ENCODE results near the gene SPEM2. TPM values are rescaled to one million over a fixed set of nuclear protein-coding genes. Genes with fewer than 3 reads are reported as not detected.
A peak's percentile ranks its signal among the peaks of the same experiment; 100 is the strongest.

SPEM2 gene
- total RNA-seq, 1 experiment from 2014 or later = not detected

DNA sequence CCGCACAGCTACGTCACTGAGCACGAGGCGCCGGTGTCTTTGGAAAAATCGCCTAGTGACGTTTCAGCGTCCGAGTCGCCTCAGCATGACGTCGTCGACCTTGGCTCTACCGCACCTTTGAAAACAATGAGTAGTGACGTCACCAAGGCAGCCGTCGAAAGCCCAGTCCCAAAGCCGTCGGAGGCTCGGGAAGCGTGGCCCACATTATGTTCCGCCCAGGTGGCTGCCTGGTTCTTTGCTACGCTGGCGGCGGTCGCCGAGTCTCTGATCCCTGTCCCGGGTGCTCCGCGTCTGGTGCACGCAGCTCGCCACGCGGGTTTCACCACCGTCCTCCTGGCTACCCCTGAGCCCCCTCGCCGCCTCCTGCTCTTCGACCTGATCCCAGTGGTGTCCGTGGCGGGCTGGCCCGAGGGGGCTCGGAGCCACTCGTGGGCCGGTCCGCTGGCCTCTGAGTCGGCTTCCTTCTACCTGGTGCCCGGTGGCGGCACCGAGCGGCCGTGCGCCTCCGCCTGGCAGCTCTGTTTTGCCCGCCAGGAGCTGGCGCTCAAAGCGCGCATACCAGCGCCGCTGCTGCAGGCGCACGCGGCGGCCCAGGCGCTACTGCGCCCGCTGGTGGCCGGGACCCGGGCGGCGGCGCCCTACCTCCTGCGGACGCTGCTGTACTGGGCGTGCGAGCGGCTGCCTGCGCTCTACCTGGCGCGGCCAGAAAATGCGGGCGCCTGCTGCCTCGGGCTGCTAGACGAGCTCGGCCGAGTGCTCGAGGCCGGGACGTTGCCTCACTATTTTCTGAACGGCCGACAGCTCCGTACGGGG is 11.3 kb downstream of the SPEM2 start:
- in situ Hi-C loops (cut with HindIII; ENCODE audit: low pct_unique_long_range_greater_than_20kb, low sequenced_read_pairs) = no loop called here

DNA sequence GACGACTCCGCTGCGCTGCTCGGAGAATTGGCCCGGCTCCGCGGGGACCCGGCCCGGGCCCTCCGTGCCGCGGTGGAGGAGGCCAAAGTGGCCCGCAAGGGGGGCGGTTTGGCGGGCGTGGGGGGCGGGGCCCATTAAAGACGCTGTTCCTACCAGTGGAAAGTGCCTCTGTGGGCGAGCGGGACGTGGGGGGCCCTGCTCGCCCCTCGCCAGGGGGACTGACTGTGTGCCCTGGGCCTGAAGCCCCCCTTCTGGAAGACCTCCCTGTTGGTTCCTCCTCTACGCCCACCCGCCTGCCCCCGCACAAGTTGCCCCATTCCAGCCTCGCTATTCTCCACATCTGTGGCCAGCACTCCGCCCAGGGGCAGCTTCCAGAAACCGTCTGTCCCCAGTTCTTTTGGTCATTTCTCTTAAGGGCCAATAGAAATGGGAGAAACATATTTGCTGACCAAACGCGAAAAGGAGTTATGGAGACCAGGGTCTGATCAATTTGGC is 12.0 kb downstream of the SPEM2 start:
- no peak for DNase-seq (ENCODE audit: low read depth, low spot score)
- in situ Hi-C loops (cut with HindIII; ENCODE audit: low pct_unique_long_range_greater_than_20kb, low sequenced_read_pairs) = no loop called here

More for the DNA sequence above, 11.3 kb downstream of the SPEM2 start:
- peak; percentile 79 for DNase-seq (ENCODE audit: low read depth, low spot score)

- DNase-seq (ENCODE audit: low read depth, low spot score) = no peak
- in situ Hi-C loops (cut with HindIII; ENCODE audit: low pct_unique_long_range_greater_than_20kb, low sequenced_read_pairs) = no loop called here
Observed at GRCh38 chr17:7437950-7438614, 12.7 kb downstream of the SPEM2 start.

GRCh38 chr17:7438656-7439460 is 13.4 kb downstream of the SPEM2 start:
- no peak for DNase-seq (ENCODE audit: low read depth, low spot score)

DNA sequence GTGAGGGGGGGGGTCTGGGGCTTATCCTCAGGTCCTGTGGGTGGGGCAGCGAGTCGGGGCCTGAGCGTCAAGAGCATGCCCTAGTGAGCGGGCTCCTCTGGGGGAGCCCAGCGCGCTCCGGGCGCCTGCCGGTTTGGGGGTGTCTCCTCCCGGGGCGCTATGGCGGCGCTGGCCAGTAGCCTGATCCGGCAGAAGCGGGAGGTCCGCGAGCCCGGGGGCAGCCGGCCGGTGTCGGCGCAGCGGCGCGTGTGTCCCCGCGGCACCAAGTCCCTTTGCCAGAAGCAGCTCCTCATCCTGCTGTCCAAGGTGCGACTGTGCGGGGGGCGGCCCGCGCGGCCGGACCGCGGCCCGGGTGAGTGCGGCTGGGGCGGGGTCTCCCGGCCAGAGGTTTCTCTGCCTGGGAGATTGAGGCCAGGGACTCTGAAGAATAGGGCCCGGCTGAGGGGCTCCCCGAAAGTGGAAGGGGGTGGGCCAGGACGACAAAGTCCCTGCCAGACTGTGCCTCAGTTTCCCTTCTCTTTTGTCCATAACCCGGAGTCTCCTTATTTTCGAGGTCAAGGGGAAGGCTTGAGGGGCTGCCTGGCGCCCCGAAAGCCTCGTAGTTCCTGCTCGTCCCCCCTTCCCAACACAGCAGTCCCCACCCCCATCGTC is 14.2 kb downstream of the SPEM2 start, which contains the start of gene FGF11:
Gene FGF11, plus strand, starts transcription at position 51 of the 651 bp plus-strand sequence. Its CDS starts 109 bp downstream, at position 160.
- in situ Hi-C loops (cut with HindIII; ENCODE audit: low pct_unique_long_range_greater_than_20kb, low sequenced_read_pairs) = no loop called here
- DNase-seq (ENCODE audit: low read depth, low spot score) = no peak

More at GRCh38 chr17:7438656-7439460, 13.4 kb downstream of the SPEM2 start:
- in situ Hi-C loops (cut with HindIII; ENCODE audit: low pct_unique_long_range_greater_than_20kb, low sequenced_read_pairs) = no loop called here

GRCh38 chr17:7440113-7440833 is 14.9 kb downstream of the SPEM2 start:
- in situ Hi-C loops (cut with HindIII; ENCODE audit: low pct_unique_long_range_greater_than_20kb, low sequenced_read_pairs) = no loop called here
- no peak for DNase-seq (ENCODE audit: low read depth, low spot score)

- no peak for DNase-seq (ENCODE audit: low read depth, low spot score)
- in situ Hi-C loops (cut with HindIII; ENCODE audit: low pct_unique_long_range_greater_than_20kb, low sequenced_read_pairs) = no loop called here
Observed at GRCh38 chr17:7440834-7441195, 15.4 kb downstream of the SPEM2 start.

GRCh38 chr17:7441266-7441665 is 15.8 kb downstream of the SPEM2 start:
- no peak for DNase-seq (ENCODE audit: low read depth, low spot score)
- in situ Hi-C loops (cut with HindIII; ENCODE audit: low pct_unique_long_range_greater_than_20kb, low sequenced_read_pairs) = no loop called here

GRCh38 chr17:7442142-7442541 is 16.7 kb downstream of the SPEM2 start:
- in situ Hi-C loops (cut with HindIII; ENCODE audit: low pct_unique_long_range_greater_than_20kb, low sequenced_read_pairs) = no loop called here
- no peak for DNase-seq (ENCODE audit: low read depth, low spot score)

GRCh38 chr17:7443499-7444485 is 18.4 kb downstream of the SPEM2 start:
- in situ Hi-C loops (cut with HindIII; ENCODE audit: low pct_unique_long_range_greater_than_20kb, low sequenced_read_pairs) = no loop called here
- no peak for DNase-seq (ENCODE audit: low read depth, low spot score)

GRCh38 chr17:7444682-7445618 is 19.5 kb downstream of the SPEM2 start, which contains the start of gene CHRNB1:
TSS of gene CHRNB1 (plus strand) at chr17:7445061. CDS start at chr17:7445128, 67 bp downstream.
- in situ Hi-C loops (cut with HindIII; ENCODE audit: low pct_unique_long_range_greater_than_20kb, low sequenced_read_pairs) = no loop called here
- peak; percentile 58 for DNase-seq (ENCODE audit: low read depth, low spot score)

DNA sequence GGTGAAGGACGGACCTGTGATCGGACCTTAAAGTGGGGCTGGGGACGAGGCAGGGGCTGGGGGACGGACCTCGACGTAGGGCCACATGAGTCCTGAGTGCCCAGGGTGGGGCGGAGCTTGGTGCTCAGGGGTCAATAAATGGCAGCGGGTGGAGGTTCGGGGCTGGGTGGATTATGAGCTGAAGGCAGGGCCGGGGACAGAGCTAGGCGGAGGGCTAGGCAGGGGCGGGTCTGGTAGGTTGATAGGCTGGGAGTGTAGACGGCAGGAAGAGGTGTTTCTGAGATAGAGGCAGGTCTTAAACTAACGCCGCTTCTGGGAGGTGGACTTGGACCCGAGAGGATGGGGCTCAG is 20.2 kb downstream of the SPEM2 start:
- DNase-seq (ENCODE audit: low read depth, low spot score) = no peak
- in situ Hi-C loops (cut with HindIII; ENCODE audit: low pct_unique_long_range_greater_than_20kb, low sequenced_read_pairs) = no loop called here

- in situ Hi-C loops (cut with HindIII; ENCODE audit: low pct_unique_long_range_greater_than_20kb, low sequenced_read_pairs) = no loop called here
- no peak for DNase-seq (ENCODE audit: low read depth, low spot score)
Observed at GRCh38 chr17:7448461-7448860, 23.0 kb downstream of the SPEM2 start.

DNA sequence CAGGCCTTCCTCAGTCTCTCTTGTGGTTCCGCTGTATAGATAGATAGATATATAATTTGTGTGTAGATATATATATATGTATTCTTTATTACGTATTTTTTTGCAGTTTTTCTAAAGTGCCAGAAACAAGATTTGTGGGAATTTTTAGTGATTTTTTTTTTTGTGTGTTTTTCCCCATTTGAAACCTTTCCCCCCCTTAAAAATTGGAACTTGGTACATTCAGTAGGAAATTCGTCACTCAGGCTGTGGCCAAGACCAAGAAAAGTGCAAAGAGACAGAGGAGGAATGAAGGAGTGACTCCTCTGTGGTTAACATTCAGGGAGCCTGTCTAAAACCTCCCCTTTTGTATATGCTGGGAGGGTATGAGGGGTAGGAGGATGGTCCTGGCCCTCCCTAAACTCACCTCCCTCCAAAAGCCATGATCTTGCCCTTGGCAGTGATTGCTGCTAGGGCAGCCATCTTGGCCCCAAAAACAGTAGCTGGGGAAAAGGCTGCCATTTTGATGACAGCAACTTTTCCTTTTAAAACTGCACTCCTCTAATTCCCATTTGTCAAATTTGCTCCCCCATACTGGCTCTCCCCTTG is 34.6 kb downstream of the SPEM2 start:
- in situ Hi-C loops (cut with HindIII; ENCODE audit: low pct_unique_long_range_greater_than_20kb, low sequenced_read_pairs) = no loop called here

More for the DNA sequence above, 34.6 kb downstream of the SPEM2 start:
- no peak for DNase-seq (ENCODE audit: low read depth, low spot score)

Data from SK-MEL-5 (cell line).